ENCODE data around the gene POLR3GL. TPM values are rescaled to one million over a fixed set of nuclear protein-coding genes. Genes with fewer than 3 reads are reported as not detected.
A peak's percentile ranks its signal among the peaks of the same experiment; 100 is the strongest.

POLR3GL gene
- total RNA-seq, 1 donor from 2014 or later = 22.9 TPM

- H3K27me3 ChIP-seq = no peaks in the 10 kb centered on the region
- H3K4me3 ChIP-seq = peak overlapping the region; percentile 87 to 99
- TF ChIP-seq CTCF (IDR thresholded peaks at IDR 0.05) = no peak
- H3K9me3 ChIP-seq = no peaks in the 10 kb centered on the region
- no peaks in the 10 kb centered on the region for H3K36me3 ChIP-seq
- peaks cover 15 to 52% of the 10 kb centered on the region in 2 donors for H3K4me1 ChIP-seq
- no peak for DNase-seq (ENCODE audit: low spot score in 2 of 2)
- peak overlapping the region; percentile 96 to 97 for H3K27ac ChIP-seq
- intact Hi-C loops (cut with DNase I) = loop anchor here (2.0 kb wide), 1 partner anchor 64 kb away; no protein-coding TSS in a partner anchor
Observed at GRCh38 chr1:145956781-145957442, 7.6 kb upstream of the POLR3GL start.

DNA sequence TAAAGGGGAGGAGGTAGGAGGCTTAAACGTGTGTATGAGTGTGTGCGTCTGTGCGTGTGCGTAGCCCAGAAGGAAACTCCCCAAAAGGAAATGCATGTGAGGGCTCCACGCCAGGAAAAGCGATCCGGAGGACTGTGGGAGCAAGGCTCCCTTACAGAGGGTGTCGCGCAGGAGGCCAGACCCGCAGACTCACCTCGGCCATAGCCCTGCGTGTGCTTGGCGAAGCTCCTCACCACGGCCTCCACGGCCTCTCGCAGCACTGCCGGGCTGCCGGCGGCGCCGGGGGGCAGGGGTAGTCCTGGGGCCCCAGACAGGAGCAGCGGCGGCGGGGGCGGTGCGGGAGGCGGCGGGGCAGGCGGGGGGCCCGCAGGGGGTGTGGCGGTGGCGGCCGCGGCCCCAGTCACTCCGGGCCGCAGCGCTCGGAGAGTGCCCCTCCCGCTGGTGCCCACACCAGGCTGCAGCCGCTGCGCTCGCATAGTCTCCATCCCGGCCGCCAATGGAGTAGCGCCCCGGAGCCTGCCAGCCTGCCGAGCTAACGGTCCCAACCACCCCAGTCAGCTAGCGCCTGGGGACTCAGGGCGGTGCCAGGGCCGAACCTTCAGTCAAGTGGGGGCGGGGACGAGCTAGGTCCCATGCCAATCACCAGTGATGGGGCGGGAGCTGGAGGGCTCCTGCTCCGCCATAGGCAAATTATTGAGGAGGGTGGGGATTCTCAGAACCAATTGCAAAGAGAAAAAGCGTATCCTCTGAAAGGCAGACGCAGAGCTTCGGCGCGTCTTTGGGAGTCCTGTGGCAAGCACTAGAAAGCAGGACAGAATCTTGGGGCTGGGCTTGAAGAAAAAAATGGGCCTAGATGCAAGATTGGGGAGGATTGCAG is 6.8 kb upstream of the POLR3GL start, which contains the start of gene LIX1L:
LIX1L (minus strand) TSS at position 575 of the 877 bp plus-strand sequence; CDS start at position 485, 90 bp downstream.
- intact Hi-C loops (cut with DNase I) = loop anchor here (1.0 to 2.0 kb wide), 2 partner anchors 30 to 65 kb away; partner anchors contain the start of gene RBM8A

GRCh38 chr1:145958734-145959133 is 5.8 kb upstream of the POLR3GL start:
- Histone ChIP-seq H3K4me3 (peak overlapping the region in 1 of 2 donors; percentile 87), H3K36me3 (no peaks in the 10 kb centered on the region), H3K4me1 (peaks cover 23 to 59% of the 10 kb centered on the region in 2 donors), H3K9me3 (no peaks in the 10 kb centered on the region), H3K27ac (peak overlapping the region; percentile 96 to 97), H3K27me3 (no peaks in the 10 kb centered on the region)
- intact Hi-C loops (cut with DNase I) = loop anchor here (1.0 kb wide), 1 partner anchor 31 kb away; the partner anchor contains the start of gene RBM8A
- no peak for TF ChIP-seq CTCF (IDR thresholded peaks at IDR 0.05)
- DNase-seq (ENCODE audit: low spot score in 2 of 2) = no peak

More for the DNA sequence above, 6.8 kb upstream of the POLR3GL start, which contains the start of gene LIX1L:
- H3K4me1 ChIP-seq = peaks cover 15 to 56% of the 10 kb centered on the region in 2 donors
- no peaks in the 10 kb centered on the region for H3K27me3 ChIP-seq
- DNase-seq (ENCODE audit: low spot score in 2 of 2) = peak; percentile 91 to 98
- TF ChIP-seq CTCF (IDR thresholded peaks at IDR 0.05) = no peak
- H3K27ac ChIP-seq = peak within 1 kb of the TSS; percentile 96 to 97
- peak within 1 kb of the TSS; percentile 87 to 99 for H3K4me3 ChIP-seq
- H3K9me3 ChIP-seq = no peaks in the 10 kb centered on the region
- no peaks in the 10 kb centered on the region for H3K36me3 ChIP-seq

DNA sequence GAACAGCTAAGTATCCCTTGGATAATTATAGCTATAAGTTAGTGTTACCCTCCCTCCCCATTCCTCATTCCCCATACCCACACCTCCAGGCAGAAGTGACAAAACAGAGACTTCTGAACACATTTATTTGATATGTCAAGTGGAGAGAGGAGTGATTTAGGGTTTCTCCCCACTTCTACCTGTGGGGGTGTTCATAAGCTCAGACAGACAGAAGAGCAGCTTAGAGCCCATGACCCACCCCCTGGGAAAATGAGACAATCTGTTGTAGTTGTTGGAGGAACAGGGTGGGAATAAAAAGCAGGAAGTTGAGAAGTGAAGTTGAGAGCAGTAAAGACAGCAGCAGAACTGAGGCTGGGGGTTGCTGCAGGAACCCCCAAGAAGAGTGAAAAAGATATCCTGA is 5.2 kb upstream of the POLR3GL start:
- Histone ChIP-seq H3K27me3 (no peaks in the 10 kb centered on the region), H3K27ac (peak overlapping the region; percentile 96 to 97), H3K4me3 (no peak overlapping the region), H3K9me3 (no peaks in the 10 kb centered on the region), H3K36me3 (no peaks in the 10 kb centered on the region), H3K4me1 (peaks cover 23 to 57% of the 10 kb centered on the region in 2 donors)
- intact Hi-C loops (cut with DNase I) = no loop called here
- no peak for TF ChIP-seq CTCF (IDR thresholded peaks at IDR 0.05)
- DNase-seq (ENCODE audit: low spot score in 2 of 2) = no peak

DNA sequence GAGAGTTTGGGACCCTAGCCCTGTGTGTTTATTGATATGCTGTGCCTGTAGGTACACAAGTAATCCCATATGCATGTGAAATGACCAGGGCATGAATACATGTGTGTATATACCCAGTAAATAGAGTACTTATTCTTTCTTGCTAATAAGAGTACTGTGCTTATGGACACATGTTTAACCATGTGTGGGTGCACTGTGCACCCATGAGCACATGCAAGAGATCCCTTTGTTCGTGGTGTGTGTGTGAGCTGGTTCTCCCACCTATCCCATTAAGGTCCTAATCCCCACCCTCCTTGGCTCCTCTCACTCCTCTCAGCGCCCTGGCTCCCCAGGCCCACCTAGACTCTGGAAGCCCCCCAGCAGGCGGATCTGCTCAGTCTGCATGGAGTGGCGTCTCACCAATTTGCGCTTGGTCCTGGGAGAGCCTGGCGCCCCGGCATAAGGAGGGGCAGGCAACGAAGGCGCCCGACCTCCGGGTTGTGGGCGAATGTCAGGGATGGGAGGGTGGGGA is 4.5 kb upstream of the POLR3GL start:
- Histone ChIP-seq H3K9me3 (no peaks in the 10 kb centered on the region), H3K36me3 (no peaks in the 10 kb centered on the region), H3K4me3 (peak overlapping the region; percentile 81 to 92), H3K27me3 (no peaks in the 10 kb centered on the region), H3K4me1 (peaks cover 22 to 51% of the 10 kb centered on the region in 2 donors), H3K27ac (peak overlapping the region; percentile 96 to 97)
- no peak for DNase-seq (ENCODE audit: low spot score in 2 of 2)
- TF ChIP-seq CTCF (IDR thresholded peaks at IDR 0.05) = no peak
- intact Hi-C loops (cut with DNase I) = loop anchor here (5.0 kb wide), 2 partner anchors 37 to 52 kb away; partner anchors contain the start of gene TXNIP
